ENCODE results near the gene HOXB7. TPM values are rescaled to one million over a fixed set of nuclear protein-coding genes. Genes with fewer than 3 reads are reported as not detected.
A peak's percentile ranks its signal among the peaks of the same experiment; 100 is the strongest.

Gene HOXB7
- polyA plus RNA-seq, 1 donor, result 1.8 TPM

DNA sequence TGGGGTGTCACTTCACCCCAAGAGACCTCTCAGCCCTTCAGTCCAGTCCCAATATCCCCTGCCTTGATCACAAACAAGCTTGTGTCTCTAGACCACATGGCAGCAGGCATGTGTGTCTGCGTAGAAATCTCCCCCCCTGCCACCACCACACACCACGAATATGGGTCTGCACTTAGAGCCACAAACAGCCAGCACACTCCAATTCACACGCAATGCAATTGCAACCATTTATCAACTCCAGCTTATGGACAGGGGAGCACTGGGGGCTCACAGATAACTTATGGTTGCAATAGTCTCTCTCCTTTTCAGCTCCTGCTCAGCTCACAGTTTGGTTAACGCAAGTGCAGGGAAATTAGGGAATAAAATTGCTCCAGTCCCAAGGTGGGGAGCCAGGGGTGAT, 12.8 kb upstream of the HOXB7 start:
- DNase-seq (ENCODE audit: low read depth), result no peak

DNA sequence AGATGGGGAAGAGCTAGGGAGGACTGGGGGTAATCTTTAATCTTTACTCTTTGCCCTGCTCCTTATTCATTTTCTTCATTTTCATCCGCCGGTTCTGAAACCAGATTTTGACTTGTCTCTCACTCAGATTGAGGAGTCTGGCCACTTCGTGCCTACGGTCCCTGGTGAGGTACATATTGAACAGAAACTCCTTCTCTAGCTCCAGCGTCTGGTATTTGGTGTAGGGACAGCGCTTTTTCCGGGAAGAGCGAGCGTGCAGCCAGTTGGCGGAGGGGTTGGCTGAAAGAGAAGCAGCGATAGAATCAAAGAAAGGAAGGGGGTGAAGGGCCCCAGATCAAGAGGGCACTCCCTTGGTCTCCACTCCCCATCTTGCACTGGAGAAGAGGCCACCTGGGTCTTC, 12.0 kb upstream of the HOXB7 start:
- DNase-seq (ENCODE audit: low read depth), result no peak

DNA sequence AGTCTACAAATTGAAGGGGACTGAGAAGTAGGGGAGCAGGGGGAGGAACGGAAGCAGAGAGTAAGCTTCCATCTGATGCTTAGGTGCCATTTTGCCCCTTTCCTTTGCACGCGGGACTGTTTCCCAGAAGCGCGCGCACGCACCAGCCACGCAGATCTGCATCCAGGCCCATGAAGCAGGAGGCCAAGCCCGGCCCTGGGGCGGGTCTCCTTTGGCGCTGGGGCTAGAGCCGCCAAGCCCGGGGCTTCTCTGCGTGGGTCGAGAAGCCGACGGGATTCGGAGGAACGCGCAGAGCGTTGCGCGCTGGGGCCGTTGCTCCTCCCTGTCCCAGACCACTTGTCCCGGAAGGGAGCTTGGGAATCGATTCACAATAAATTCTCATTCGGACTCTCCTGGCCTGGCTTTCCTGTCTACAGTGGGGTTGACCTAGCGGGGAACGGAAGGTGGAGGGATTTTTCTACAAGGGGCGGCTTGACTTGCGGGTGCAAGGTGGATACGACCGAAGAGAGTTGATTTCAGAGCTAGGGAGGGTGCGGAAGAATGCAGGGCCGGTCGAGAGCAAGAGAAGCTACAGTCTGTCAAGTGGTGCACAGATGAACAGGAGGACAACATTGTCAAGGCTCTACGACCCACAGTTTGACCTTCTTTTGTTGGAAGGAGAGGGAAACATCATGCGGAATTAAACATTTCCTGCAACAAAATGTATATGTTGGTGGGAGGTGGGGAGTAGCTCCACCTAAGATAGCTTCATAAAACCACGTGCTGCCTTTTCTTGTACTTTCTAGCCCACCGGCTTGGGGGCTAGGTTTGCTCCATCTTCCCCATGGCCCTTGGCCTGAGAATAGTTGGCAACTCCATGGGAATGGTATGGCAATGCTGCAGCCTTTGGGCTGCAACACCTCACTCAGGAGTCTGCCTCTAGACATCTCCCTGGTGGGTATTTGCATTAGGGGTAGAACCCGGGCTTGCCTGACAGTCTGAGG, 10.9 kb upstream of the HOXB7 start:
- no peak for DNase-seq (ENCODE audit: low read depth)

DNA sequence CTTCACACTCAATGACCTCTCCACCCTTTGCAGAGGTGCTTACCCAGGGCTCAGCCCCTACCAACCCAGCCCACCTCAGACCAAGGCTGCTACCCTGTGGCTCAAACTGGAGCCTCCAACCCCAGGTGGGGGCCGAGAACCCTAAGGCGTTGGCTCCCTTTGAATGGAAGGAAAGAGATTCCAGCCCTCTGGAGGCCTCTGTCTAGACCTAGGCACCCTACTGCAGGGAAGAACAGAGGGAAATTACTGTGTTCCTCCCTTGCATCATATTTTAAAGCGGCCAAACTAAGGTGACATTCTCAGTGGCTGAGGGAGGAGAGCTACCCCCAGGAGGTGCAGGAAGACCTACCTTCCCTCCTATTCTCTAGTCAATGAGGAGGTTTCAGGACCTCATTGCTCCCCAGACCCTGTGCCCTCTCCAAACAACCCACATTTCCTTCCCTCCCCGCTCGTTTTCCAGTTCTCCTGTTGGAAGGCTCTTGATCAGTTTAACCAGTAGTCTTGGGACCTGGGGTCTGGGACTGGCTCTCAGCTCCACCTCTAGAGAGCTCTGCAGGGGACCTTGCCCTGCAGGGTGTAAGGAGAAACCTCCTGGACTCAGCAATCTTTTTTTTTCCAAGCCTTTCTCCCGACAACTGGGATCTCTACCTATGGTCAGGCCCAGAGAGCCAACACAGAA, 9.8 kb upstream of the HOXB7 start:
- no peak for DNase-seq (ENCODE audit: low read depth)

DNA sequence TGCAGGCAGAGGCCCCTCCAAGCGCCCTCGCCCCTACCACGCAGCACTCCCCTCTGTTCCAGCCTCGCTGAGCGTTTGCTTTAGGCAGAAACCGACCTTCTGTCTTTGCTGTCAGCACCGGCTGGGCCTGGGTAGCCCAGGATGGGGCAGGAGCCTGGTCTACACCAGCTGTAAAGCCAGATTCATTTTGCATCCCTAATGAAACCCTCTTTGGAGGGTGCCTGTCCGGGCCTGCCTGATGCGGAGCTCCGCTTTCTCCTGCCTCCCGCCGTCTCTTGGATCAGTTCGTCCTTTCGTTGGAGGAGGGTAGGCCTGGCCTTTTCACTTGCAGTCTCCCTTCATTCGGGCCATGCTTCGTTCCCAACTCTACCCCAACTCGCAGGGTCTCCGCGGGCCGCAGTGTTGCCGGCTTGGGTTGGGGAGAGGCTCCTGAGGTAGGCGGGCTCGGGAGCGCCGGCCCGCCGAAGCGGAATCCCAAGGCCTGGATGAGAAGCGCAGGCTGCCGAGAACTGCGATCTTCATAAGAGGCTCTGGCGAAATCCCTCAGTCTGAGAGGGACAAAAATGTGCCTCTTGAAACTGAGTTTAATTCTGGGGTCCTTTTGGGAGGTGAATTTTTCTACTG, 9.1 kb upstream of the HOXB7 start:
- no peak for DNase-seq (ENCODE audit: low read depth)

DNA sequence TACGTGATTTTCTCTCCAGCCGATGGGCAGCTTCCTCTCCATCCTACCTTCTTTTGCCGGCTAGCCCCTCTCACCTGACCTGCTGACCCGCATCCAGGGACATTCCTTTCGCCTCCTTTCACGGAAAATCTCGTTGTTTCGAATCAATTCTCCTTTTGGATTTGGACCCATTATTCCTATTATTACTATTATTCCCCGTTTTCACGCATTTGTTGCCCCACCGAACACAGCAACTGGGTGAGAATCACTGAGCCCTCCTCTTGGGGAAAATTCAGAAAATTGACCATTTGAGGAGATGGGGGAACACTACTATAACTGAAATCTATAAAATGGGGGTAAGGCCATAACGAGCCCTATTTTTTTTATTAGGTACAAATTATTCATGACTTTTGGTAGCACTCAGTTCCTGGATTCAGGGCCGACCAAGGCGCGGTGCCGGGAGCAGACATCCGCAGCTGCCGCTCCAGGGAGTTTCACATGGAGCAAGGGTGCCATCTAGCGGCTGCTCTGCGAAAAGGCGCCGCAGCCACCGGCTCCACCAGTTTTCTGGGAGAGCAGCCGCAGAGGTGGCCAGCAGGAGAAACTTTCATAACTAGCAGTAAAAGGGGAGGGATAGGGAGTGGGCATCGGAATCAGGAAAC, 7.6 kb upstream of the HOXB7 start:
- peak; percentile 56 for DNase-seq (ENCODE audit: low read depth)

DNA sequence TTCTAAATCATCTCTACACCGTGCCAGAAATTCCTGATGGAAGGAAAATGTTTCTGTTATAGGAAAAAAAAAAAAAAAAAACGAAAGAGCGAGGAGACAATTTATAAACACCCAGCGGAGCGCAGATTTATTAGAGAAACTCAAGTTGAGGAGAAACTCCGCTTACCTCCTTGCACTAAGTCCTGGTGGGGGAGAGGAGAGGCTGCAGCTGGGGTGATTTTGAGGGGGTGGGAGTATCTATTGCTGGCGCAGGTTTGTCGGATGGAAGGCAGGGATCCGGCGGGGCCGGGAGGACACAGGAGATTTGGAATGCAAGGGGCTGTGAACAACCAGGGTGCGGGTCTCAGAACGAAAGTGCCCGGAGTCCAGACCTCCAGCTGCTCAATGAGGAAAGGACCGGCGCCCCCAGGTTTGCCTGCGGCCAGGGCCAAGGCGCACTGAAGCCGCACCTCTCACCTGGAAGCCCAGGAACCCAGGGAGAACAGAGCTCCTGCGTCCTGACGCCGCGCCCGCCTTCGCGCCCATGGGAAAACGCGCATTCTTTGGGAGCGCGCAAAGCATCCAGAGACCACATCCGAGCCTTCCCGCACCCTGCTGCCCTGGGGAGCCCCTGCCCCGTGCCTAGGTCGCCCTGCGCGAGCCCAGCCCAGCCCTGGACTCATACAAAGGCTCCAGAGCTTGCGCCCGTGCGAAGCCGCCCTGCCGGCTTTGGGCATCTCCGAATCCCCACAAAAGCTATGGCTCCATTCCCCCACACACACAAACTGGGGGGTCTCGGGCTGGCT, 6.8 kb upstream of the HOXB7 start:
- DNase-seq (ENCODE audit: low read depth), result no peak

DNA sequence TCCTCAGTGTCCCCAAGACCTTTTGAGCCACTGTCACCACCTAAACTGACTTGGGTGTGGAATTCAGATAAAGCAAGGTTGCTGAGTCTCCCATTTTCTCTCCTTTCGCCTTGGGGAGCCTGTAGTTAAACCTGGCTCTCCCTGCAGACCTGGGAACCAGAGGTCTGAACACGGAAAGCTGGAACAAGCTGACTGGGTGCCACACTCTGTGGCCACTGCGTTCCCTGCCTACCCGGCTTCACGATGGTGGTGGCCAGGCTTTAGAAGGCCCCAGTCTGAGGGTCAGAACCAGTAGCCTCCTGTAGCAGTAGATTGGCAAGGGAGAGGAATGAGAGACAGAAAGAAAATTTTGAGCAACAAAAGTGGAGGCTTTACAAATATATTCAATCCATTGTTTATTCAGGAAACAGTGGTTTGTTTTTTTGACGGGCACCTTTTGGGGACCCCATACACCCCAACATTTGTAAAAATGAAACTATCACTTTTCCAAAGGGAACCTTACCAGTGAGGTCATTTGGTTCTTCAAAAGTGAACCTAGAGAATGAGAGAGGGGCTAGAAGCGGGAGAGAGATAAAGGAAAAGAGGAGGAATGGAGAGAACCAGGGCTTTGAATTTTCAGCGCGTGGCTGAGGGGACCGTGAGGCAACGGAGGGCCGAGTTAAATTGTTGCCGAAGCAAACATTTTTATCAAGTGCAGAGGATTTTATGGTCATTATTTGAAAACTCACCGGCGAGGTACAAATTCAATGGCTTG, 6.1 kb upstream of the HOXB7 start:
- no peak for DNase-seq (ENCODE audit: low read depth)

DNA sequence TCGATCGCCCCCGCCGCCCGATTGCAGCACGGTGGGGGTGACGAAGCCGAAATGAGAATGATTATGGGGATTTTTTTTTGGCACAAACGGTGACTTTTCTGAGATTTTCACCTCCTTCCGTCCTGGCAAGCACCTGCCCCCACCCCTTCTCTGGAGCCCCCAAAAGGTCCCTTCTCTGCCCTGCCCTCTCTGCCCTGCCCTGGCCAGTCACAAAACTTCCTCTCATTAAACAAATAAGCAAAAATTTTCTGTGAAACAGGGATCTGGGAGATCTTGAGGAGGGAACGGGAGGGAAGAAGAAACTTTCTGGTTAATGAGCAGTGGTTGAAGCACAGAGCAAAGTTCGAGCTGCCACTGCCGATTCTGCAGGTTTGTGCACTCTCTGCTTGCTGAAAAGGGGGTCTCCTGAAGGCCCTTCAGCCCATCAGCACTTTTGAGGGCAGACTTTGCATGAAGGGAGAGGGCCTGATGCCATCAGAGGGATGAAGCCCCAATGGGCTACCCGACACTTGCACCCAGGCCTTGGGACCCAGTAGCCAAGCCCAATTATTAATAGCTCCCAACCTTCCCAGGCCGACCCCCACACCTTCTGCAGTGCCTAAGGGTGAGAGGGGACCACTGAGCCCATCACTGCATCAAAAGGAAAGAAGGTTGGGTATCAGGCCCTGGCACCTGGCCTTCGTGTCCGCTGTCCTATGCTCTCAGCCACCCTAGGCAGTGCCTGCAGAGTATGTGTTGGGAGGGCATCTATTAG, 5.3 kb upstream of the HOXB7 start:
- DNase-seq (ENCODE audit: low read depth), result no peak

DNA sequence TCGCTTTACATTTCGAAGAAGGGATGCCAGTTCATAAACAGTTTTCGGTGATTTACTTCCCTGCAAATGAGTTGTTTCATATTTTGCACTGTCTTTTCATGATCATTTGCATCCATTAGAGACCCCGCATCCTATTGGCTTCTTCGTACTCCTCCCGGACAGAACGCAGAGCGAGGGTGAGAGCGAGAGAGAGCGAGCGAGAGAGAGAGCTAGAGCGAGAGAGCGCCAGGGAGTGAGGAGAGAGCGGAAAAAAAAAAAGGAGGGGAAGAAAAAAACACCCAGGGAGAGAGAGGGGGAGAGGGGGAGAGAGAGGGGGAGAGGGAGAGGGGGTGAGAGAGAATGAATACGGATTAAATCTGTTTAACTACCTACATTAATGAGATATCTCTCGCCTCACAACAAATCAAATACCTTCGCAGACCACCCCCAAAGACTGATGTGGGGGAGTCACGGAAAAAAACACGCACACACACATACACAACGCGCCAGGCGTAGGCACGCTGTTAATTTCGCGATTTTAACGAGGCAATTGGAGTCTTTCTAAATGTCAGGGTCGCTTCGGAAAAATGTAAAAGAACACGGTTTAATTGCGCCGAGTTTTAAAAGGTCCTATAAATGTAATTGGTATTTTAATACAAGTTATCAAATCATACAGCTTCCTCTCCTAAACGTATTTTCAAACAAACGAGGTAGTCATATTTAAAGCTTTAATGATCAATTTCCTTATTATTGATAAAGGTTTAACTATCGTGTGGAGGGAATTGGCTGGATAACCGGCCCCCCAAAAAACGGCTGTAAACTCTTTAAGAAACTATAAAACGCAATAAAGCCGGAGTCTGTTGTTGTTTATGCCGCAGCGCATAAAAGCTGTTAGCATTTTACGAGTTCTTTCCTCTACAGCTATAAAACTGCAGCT, 4.5 kb upstream of the HOXB7 start, which contains the start of gene HOXB8:
HOXB8 (minus strand) TSS at position 246 of the 916 bp plus-strand sequence. CDS start 588 bp downstream, outside the sequence.
- DNase-seq (ENCODE audit: low read depth), result no peak

DNA sequence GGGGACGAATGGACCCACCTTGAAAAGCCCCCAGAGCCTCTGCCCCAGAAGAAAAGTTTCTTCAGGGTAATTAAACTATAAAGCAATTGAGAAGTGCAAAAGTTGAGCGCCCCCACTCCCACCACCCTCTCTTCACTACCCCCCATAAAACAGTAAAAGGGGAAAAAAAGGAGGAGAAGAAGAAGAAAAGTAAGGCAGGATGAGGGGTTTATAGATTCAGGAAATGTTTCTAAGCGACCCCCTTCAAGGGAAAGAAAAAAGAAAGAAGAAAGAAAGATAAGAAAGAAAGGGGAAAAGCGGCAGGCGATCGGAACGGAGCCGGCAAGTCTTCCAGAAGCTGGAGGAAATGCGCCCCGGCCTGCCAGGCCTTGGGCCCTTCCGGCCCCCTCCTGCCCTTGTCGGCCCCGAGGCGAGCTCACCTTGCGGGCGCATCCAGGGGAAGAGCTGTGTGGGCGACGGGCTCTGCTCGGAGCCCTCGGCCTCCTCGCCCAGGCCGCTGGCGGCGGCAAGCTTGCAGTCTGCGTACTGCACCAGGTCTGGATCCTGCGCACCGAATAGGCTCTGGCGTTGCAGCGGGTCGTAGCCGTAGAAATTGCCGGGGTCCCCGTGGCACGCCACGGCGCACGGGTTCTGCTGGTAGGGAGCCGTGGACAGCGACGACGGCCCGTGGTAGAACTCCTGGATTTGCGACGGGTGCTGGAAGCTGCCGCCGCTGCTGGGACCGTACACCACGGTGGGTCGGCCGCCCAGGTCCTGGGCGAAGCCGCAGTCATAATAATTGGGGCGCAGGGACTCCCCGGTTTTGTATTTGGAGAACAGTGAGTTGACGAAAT, 3.3 kb upstream of the HOXB7 start:
- DNase-seq (ENCODE audit: low read depth), result no peak

DNA sequence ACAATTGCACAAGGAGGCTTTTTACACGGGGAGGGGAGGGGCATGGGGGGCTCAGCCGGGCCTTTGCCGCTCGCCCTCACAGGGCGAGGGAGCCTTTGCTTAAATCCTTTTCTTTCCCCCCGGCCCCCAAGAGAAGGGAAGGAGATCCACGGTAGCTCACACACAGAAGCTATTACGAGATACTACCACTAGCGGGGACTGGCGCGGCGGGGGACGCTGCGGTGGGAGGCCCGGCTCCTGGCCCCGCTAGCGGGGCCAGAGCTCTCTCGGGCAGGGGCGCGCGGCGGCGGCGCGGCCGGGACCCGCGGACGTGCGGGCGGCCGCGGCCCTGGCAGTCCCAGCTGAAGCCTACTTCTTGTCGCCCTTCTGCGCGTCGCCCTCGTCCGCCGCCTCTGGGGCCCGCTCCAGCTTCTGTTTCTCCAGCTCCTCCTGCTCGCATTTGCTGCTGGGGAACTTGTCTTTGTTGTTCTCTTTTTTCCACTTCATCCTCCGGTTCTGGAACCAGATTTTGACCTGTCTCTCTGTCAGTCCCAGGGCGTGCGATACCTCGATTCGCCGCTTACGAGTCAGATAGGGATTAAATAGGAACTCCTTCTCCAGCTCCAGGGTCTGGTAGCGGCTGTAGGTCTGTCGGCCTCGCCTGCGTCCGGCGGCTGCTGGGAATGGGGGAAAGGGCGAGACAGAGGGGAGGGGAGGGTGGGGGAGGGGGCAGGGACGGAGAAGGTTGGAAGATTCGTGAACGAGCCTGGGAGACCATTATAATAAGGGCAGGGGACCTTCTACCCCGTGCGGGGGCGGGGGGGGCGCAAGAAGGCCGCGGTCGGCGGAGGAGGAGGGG, 2.3 kb upstream of the HOXB7 start:
- no peak for DNase-seq (ENCODE audit: low read depth)

DNA sequence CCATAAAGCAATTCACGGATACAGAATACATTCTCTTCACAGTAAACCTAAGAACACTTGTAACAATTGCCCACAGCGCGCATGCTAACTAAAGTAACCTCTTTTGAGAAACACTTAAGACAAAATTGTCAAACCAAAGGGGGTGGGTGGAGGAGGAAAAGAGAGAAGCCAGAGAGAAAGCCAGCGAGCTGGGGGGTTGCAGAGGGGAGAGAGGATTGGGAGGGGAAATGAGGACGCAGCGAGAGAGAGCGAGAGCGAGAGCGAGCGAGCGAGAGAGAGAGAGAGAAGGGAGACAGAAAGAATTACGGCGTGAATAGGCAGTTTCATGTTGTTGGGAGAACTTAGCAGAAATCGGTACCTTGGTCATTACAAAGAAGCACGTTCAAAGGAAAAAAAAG, 1.6 kb upstream of the HOXB7 start:
- DNase-seq (ENCODE audit: low read depth), result no peak

DNA sequence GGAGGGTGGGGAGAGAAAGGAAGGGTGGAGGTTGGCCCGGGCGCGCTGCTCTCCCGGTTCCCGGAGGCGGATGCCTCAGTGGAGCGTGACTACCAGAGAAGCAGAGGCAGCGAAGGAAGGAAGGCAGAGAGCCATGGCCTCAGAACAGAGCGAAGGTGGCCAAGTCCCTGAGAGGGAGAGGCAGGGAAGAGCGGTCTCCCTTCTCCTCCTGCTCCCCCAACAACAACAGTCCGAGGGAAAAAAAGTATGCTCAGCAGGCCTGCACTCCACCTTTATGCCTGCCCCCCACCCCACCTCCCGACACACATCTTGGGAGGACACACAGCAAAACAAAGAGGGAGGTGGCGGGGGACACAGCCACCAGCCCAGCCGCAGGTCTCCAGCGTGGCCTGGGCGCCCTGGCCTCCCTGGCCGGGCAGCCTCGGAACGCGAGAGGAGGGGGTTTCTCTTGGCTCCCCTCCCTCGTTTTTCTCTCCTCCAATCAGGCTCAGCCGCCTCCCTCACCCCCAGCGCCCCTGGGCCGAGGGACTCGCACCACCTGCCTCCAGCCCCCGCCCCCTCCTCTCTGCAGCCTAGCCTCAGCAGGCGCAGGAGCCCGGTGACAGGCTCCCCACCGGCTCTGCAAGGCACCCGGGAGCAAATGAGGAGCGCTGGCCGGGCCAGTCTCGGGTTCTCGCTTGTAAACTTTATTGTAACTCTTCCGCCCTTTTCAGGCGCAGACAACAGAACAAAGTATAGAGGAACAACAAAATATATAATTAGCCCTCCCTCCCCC, 1.1 kb upstream of the HOXB7 start:
- DNase-seq (ENCODE audit: low read depth), result no peak

DNA sequence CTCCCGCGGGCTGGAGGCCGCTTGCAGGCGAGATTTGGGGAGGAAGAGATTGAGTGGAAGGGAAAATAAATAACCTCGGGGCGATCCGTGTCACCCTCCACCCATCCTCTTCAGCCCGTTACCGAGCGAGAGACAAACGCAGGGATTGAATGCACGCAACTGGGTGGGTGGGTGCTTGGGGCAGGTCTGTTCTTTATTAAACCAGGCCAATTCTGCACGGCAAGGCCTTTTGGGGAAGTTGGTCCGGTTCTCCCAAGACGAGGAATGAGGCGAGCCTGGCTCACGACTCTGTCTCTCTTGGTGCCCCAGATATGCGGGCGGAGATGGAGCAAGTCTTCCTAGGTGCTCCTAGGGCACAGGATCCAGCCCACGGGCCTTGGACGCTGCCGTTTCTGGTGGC, 396 bp upstream of the HOXB7 start:
- no peak for DNase-seq (ENCODE audit: low read depth)

DNA sequence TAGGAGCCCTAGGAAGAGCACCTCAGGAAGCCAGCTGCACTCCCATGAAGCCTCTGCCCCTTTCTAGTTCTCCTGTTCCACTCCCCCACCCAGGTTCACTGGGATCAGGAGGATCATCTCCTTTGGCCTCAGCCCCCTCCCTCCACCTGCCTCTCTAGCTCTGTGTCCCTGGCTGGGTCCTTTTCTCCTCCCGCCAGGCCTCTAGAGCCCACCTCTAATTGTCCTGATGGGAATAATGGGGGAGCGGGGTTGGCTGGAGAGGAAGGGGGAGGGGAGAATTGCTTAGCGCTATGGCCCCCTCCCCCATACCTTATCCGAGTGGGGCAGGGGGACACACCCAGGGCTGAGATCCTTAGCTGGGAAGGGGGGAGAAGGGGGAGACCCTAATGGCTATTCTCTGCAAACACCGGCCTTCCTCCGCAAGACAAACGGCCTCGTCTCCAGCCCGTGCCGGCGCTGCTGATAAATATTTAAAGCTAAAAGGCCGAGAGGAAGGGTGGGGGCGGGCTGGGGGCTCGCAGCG, 997 bp downstream of the HOXB7 start:
- DNase-seq (ENCODE audit: low read depth), result no peak

Measured in forelimb muscle (tissue), 1 donor.